Stomach smooth muscle (tissue), 2 donors: ENCODE results near the gene TRAF2.

Experiments used
- H3K27ac ChIP-seq: one replicate; pipeline ENCODE4 v1.7.0; 2013; ENCODE audit warnings: mild to moderate bottlenecking, low read length, inconsistent platforms
- H3K27me3 ChIP-seq, 2 donors: one replicate each; pipeline ENCODE4 v1.7.0; 2013; ENCODE audit warnings: low read length in 2 of 2; ENCODE audit not compliant: insufficient read depth in 2 of 2, control insufficient read depth in 1 of 2
- H3K36me3 ChIP-seq, 2 donors: one replicate each; pipeline ENCODE4 v1.7.0; 2013; ENCODE audit warnings: low read length in 2 of 2; ENCODE audit not compliant: control insufficient read depth in 2 of 2, insufficient read depth in 2 of 2
- H3K4me1 ChIP-seq: one replicate; pipeline ENCODE4 v1.7.0; 2013; ENCODE audit warnings: low read length; ENCODE audit not compliant: control insufficient read depth, insufficient read depth
- H3K4me3 ChIP-seq, 2 donors: one replicate each; pipeline ENCODE4 v1.7.0; 2013; ENCODE audit warnings: low read length in 2 of 2
- H3K9ac ChIP-seq, 2 donors: one replicate each; pipeline ENCODE4 v1.7.0; 2013; ENCODE audit warnings: low read length in 2 of 2, mild to moderate bottlenecking in 1 of 2
- H3K9me3 ChIP-seq, 2 donors: one replicate each; pipeline ENCODE4 v1.7.0; 2013; ENCODE audit warnings: low read length in 2 of 2; ENCODE audit not compliant: control insufficient read depth in 2 of 2
- donor health status: healthy.
- donor health status: Pancreatic carcinoma.

Gene TRAF2

DNA sequence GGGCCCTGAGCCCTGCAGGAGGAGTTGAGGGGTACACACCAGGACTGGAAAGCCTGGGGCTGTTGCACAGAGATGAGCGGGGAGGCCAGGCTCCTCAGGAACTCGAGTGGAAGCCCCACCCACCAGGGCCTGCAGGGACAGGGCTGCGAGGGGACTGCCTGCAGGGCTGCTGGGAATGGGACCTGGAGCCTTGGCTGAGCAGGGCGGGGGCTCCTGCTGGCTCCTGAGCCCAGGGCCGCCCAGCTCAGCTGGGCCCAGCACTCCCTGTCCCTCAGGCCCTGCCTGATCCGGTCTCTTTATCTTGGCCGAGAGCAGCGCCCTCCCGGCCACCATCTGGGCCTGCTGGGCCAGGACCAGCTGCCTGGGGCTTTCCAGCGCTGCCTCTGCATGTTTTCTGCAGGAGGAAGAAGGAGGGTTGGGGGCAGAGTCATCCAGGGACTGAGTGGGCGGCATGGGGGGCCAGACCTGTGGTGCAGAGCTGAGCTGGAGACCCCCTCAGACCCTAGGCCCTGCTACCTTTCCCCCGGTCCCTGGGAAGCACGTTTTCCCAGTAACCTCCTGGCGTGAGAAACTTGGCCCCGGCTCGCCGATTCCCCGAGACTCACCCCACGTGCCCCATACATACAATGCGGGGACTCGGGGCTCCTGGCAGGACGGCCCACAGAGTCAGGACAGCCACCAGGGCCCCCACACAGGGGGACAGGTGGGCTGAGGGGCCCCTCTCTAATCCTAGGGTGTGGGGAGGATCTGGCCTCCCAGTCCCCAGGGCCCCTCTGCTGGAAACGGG lies 75.2 kb downstream of the TRAF2 start:
- no peak overlapping the region for H3K9ac ChIP-seq
- no peaks in the 10 kb centered on the region for H3K36me3 ChIP-seq
- no peak overlapping the region for H3K4me3 ChIP-seq
- H3K27ac ChIP-seq, result no peak overlapping the region
- peaks cover 2% of the 10 kb centered on the region for H3K4me1 ChIP-seq
- no peaks in the 10 kb centered on the region for H3K9me3 ChIP-seq
- H3K27me3 ChIP-seq, result peaks cover 0 to 3% of the 10 kb centered on the region in 2 donors

DNA sequence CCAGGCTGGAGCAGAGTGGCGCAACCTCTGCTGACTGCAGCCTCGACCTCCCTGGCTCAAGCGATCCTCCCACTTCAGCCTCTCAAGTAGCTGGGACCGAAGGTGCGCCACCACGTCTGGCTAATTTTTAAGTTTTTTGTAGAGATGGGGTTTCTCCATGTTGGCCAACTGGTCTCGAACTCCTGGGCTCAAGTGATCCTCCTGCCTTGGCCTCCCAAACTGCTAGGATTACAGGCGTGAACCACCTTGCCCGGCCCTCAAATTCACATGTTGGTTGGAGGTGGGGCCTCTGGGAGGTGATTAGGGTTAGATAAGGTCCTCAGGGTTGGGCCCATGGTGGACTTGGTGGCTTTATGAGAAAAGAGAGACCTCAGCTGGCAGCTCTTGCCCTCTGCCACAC lies 75.8 kb downstream of the TRAF2 start:
- Histone ChIP-seq H3K4me1 (peaks cover 2% of the 10 kb centered on the region), H3K27me3 (peaks cover 0 to 3% of the 10 kb centered on the region in 2 donors), H3K36me3 (no peaks in the 10 kb centered on the region), H3K4me3 (no peak overlapping the region), H3K9me3 (no peaks in the 10 kb centered on the region), H3K27ac (no peak overlapping the region), H3K9ac (no peak overlapping the region)

DNA sequence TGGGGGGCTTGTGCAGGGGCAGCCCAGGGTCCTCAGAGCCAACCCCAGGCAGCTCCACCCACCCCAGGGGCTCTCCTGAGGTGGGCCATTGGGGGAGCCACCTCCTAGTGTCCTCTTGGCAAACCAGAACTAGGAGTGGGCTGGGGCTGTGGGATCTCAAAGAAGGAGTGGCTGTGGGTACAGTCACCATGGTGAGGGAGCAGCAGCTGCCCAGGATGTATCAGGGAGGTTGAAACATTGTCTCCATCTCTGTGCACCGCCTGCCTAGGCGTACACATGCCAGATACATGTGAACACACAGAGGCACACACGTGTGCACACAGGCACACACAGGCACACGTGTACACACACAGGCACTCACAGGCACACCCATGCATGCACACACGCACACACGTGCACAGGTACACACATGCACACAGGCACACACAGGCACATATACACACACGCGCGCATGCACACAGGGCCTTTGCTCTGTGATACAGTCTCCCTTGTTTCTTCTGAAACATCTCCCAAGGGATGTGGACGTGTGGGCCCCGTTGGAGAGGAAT lies 76.5 kb downstream of the TRAF2 start:
- Histone ChIP-seq H3K36me3 (no peaks in the 10 kb centered on the region), H3K4me3 (no peak overlapping the region), H3K27me3 (peaks cover 0 to 3% of the 10 kb centered on the region in 2 donors), H3K9ac (no peak overlapping the region), H3K4me1 (peaks cover 2% of the 10 kb centered on the region), H3K9me3 (no peaks in the 10 kb centered on the region), H3K27ac (no peak overlapping the region)

DNA sequence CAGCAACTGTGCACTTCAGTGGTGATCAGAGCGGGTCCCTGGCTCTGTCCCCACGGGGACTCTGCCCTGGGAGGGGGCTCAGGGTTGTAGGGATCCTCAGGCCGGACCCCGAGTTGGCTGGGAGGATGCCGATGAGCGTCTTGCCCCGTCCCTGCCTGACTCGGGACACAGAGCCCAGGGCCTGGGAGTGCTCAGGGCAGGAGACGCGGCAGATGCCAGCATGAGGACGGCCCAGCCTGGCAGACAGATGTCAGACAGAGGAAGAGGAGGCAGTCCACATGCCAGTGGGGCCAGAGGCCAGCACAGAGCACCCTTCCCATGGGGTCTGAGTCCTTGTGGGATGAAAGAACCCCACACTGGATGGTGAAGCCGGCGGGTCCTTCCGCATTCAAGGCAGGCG lies 77.0 kb downstream of the TRAF2 start:
- Histone ChIP-seq H3K27ac (no peak overlapping the region), H3K9me3 (no peaks in the 10 kb centered on the region), H3K36me3 (no peaks in the 10 kb centered on the region), H3K4me1 (peaks cover 2% of the 10 kb centered on the region), H3K9ac (no peak overlapping the region), H3K4me3 (no peak overlapping the region), H3K27me3 (peaks cover 0 to 3% of the 10 kb centered on the region in 2 donors)

DNA sequence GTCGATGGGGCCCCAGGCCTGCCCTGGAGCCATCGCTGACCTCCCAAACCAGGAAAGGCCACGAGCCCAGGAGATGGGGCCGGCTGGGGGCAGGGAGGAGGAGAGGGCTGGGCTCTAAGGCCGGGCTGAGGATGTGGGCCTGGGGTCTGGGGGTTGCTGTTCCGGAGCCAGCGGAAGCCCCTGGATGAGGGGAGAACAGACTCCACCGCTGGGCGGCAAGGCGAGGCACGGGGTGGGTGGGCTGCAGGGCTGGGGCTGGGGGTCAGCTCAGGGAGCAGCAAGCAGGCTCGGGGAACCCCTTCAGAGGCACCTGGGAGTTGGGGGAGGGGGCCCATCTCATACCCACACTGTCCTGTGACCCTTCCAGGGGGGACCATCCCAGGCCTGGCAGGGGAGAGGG lies 77.4 kb downstream of the TRAF2 start:
- peaks cover 0 to 3% of the 10 kb centered on the region in 2 donors for H3K27me3 ChIP-seq
- H3K4me1 ChIP-seq, result peaks cover 3% of the 10 kb centered on the region
- H3K27ac ChIP-seq, result no peak overlapping the region
- no peaks in the 10 kb centered on the region for H3K9me3 ChIP-seq
- no peak overlapping the region for H3K9ac ChIP-seq
- no peak overlapping the region for H3K4me3 ChIP-seq
- no peaks in the 10 kb centered on the region for H3K36me3 ChIP-seq

DNA sequence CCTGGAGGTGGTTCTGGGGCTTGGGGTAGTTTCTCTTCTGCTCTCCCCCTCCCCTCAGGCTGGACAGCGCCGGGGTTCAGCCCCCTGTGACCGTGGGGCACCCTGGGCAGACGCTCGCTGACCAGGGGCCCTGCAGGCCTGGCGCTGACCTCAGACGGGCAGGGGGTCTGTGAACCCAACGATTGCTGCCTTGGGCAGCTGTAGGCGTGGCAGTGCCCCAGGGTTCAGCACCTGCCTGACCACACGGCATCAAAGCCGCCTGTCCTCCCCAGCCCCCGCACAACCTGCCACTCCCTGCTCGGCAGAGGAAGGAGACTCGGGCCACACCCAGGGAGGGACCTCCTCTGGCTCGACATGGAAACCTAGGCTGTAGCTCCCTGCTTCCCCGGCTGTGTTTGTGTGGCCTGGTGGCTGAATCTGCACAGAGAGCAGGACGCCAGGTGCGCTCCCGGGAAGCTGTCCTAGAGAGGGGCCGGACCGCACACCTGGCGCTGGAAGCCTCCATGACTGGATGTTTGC lies 77.9 kb downstream of the TRAF2 start:
- no peak overlapping the region for H3K27ac ChIP-seq

DNA sequence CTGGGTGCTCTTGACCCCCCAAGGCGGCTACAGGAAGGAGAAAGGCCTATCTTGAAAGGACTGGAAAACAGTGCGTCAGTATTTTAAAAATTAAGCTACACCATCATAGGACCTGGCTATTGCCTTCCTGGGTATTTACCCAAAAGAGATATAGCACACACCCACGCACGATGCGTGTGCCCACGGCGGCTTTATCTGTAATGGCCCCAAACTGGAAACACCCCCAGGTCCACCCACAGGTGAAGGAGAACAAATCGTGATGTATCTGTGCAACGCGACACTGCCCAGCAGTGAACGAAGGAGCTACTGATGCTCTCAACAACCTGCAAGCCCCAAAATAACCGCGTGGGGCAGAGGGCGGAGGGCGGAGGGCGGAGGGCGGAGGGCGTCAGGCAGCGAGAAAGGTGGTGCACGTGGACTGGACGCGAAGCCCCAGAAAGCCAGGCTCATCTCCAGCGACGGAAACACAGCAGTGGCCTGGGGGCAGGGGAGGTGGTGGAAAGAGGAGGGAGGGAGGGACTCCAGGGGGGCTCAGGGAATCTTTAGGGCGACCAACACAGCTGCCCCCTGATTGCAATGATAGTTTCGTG lies 78.6 kb downstream of the TRAF2 start:
- H3K4me3 ChIP-seq, result no peak overlapping the region
- no peak overlapping the region for H3K9ac ChIP-seq
- peaks cover 4% of the 10 kb centered on the region for H3K4me1 ChIP-seq
- H3K36me3 ChIP-seq, result no peaks in the 10 kb centered on the region
- H3K27me3 ChIP-seq, result peaks cover 0 to 3% of the 10 kb centered on the region in 2 donors
- H3K9me3 ChIP-seq, result no peaks in the 10 kb centered on the region
- no peak overlapping the region for H3K27ac ChIP-seq

More for the DNA sequence above, 77.9 kb downstream of the TRAF2 start:
- Histone ChIP-seq H3K27me3 (peaks cover 0 to 3% of the 10 kb centered on the region in 2 donors), H3K9me3 (no peaks in the 10 kb centered on the region), H3K36me3 (no peaks in the 10 kb centered on the region), H3K9ac (no peak overlapping the region), H3K4me1 (peaks cover 4% of the 10 kb centered on the region), H3K4me3 (no peak overlapping the region)

DNA sequence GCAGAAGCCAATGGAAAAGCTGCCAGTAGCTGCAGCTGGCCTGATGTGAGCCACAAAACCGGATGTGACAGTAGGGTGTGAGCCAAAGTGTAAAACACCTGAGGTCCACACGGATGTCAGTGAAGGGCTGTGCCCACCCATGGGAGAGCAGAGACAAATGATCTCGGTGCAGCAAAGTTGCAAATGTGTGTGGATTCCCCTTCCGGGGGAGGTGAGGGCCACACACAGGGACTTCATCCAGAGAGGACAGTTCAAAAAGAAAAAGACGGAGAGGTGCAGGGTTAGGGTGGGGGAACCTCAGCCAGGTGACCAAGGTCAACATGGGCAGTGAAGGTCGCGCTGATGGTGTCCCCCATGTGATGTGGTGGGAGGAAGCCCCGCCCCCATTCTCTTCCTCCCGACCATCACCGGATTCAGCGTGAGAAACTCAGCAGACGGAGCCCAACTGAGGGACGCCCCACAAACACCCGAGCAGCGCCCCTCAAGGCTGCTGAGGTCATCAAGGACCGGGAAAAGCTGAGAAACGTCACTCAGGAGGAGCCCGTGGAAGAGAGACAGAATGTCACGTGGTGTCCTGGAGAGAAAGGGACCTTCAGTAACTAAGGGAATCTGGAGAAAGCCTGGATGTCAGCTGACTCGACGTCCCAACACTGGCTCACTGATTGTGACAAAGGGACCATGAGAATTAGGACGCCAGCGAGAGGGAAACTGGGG lies 79.6 kb downstream of the TRAF2 start:
- no peak overlapping the region for H3K9ac ChIP-seq
- peaks cover 0 to 3% of the 10 kb centered on the region in 2 donors for H3K27me3 ChIP-seq
- H3K4me1 ChIP-seq, result peaks cover 4% of the 10 kb centered on the region
- no peaks in the 10 kb centered on the region for H3K36me3 ChIP-seq
- H3K27ac ChIP-seq, result no peak overlapping the region
- H3K4me3 ChIP-seq, result no peak overlapping the region
- H3K9me3 ChIP-seq, result no peaks in the 10 kb centered on the region

DNA sequence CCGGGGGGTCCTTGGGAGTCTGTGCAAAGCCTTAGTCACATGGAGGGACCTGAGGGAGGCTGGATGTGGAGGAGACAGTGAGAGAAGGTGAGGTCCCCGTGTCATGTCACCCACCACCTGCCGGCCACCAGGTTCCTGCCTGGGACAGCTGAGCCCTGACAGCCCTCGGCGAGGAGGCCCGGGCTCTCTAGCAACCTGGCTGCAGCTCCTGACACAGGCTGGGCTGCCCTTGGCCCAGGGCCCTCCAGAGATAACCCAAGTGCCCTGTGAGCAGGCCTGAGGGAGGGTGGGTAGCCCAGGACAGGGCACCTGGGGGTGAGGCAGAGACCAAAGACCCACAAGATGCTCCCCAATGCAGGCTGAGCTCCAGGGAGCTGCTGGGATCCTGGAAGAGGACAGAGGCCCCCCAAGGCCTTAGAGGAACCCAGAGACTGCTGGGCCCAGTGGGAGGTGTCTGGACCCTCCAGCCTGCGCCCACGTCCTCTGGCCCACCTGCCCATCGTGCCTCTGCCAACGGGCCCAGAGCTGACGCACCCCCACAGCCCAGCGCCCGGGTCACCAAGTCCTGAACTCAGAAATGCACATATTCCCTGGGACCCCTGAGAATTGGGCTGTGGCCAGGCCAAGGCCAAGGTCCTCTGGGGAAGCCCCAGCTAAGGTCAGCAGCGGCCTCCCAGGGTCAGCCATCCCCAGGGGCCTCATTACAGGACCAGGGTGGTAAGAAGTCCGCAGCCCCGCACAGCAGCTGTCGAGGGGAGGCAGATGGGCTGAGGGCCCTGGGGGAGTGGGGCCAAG lies 82.2 kb downstream of the TRAF2 start:
- Histone ChIP-seq H3K9me3 (no peaks in the 10 kb centered on the region), H3K36me3 (no peaks in the 10 kb centered on the region), H3K27me3 (peaks cover 0 to 3% of the 10 kb centered on the region in 2 donors), H3K9ac (no peak overlapping the region), H3K4me1 (peaks cover 2% of the 10 kb centered on the region), H3K4me3 (no peak overlapping the region), H3K27ac (no peak overlapping the region)

DNA sequence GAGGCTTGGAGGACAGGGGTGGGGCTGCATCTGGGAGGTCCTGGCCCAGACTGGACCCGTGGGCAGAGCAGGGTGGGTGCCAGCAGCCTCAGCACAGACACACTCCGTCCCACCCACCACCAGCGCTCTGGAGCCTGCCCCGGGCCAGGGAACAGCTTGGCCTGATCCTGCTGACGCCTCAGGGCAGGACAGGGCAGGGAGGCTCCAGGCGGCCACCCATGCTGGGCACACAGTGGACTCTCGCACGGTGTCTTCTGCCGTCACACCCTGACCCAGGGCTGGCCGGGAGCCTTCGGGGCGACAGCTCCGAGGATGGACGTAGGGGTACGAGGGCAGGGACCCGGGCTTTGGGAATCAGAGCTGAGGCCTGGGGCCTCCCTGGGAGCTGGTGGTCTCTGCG lies 82.8 kb downstream of the TRAF2 start:
- Histone ChIP-seq H3K4me3 (no peak overlapping the region), H3K9me3 (no peaks in the 10 kb centered on the region), H3K9ac (no peak overlapping the region), H3K27me3 (peaks cover 0 to 3% of the 10 kb centered on the region in 2 donors), H3K36me3 (no peaks in the 10 kb centered on the region), H3K4me1 (peaks cover 2% of the 10 kb centered on the region), H3K27ac (no peak overlapping the region)
